ENCODE measurements around the gene KANK3.

The KANK3 gene

GRCh38 chr19:8340341-8341096, 2.5 kb downstream of the KANK3 start:
- in situ Hi-C loops (cut with MboI; ENCODE audit: low sequenced_read_pairs), result no loop called here

- in situ Hi-C loops (cut with MboI; ENCODE audit: low sequenced_read_pairs), result no loop called here
Measured at GRCh38 chr19:8338835-8339234, 4.2 kb downstream of the KANK3 start.

GRCh38 chr19:8337728-8338127, 5.3 kb downstream of the KANK3 start:
- in situ Hi-C loops (cut with MboI; ENCODE audit: low sequenced_read_pairs), result no loop called here

GRCh38 chr19:8336660-8337059, 6.4 kb downstream of the KANK3 start:
- in situ Hi-C loops (cut with MboI; ENCODE audit: low sequenced_read_pairs), result no loop called here

GRCh38 chr19:8336072-8336569, 6.9 kb downstream of the KANK3 start:
- in situ Hi-C loops (cut with MboI; ENCODE audit: low sequenced_read_pairs), result no loop called here

- in situ Hi-C loops (cut with MboI; ENCODE audit: low sequenced_read_pairs), result no loop called here
Measured at GRCh38 chr19:8335343-8336071, 7.6 kb downstream of the KANK3 start.

GRCh38 chr19:8334458-8335342, 8.4 kb downstream of the KANK3 start:
- in situ Hi-C loops (cut with MboI; ENCODE audit: low sequenced_read_pairs), result no loop called here

GRCh38 chr19:8333767-8334457, 9.2 kb downstream of the KANK3 start:
- in situ Hi-C loops (cut with MboI; ENCODE audit: low sequenced_read_pairs), result no loop called here

GRCh38 chr19:8332976-8333766, 9.9 kb downstream of the KANK3 start:
- in situ Hi-C loops (cut with MboI; ENCODE audit: low sequenced_read_pairs), result no loop called here

- in situ Hi-C loops (cut with MboI; ENCODE audit: low sequenced_read_pairs), result no loop called here
Measured at GRCh38 chr19:8331263-8331845, 11.7 kb downstream of the KANK3 start.

GRCh38 chr19:8329996-8330395, 13.1 kb downstream of the KANK3 start:
- in situ Hi-C loops (cut with MboI; ENCODE audit: low sequenced_read_pairs), result no loop called here

- in situ Hi-C loops (cut with MboI; ENCODE audit: low sequenced_read_pairs), result no loop called here
Measured at GRCh38 chr19:8325454-8325853, 17.6 kb downstream of the KANK3 start.

- in situ Hi-C loops (cut with MboI; ENCODE audit: low sequenced_read_pairs), result no loop called here
Measured at GRCh38 chr19:8324186-8325050, 18.6 kb downstream of the KANK3 start.

GRCh38 chr19:8323781-8324185, 19.3 kb downstream of the KANK3 start:
- in situ Hi-C loops (cut with MboI; ENCODE audit: low sequenced_read_pairs), result no loop called here

- in situ Hi-C loops (cut with MboI; ENCODE audit: low sequenced_read_pairs), result no loop called here
Measured at GRCh38 chr19:8322638-8322997, 20.4 kb downstream of the KANK3 start.

GRCh38 chr19:8321986-8322637, 20.9 kb downstream of the KANK3 start:
- in situ Hi-C loops (cut with MboI; ENCODE audit: low sequenced_read_pairs), result no loop called here

GRCh38 chr19:8321067-8321985, 21.7 kb downstream of the KANK3 start, which contains the start of the genes NDUFA7 and RPS28:
Gene NDUFA7, minus strand, starts transcription at chr19:8321375. Its CDS starts 17 bp downstream, at chr19:8321358.
Gene RPS28, plus strand, starts transcription at chr19:8321496. Its CDS starts 35 bp downstream, at chr19:8321531.
- in situ Hi-C loops (cut with MboI; ENCODE audit: low sequenced_read_pairs), result no loop called here

Measured in hTERT RPE-1 (cell line).